Right cardiac atrium (tissue), 5 donors: ENCODE results near the gene TUSC7. TPM values are rescaled to one million over a fixed set of nuclear protein-coding genes. Genes with fewer than 3 reads are reported as not detected.

Experiments used
- ATAC-seq, 2 donors: fragments of 200-7000 bp; cut with Tn5 transposase; one replicate each; pipeline versions ENCODE4 v1.8.0 to v1.9.1; 2020; ENCODE audit warnings: moderate library complexity in 2 of 2, mild to moderate bottlenecking in 1 of 2
- DNase-seq, 3 donors: peaks; one replicate each; pipeline ENCODE4 v3.0.0-alpha.2; 2020
- H3K27ac ChIP-seq: one replicate; pipeline ENCODE4 v1.5.1; 2013; ENCODE audit warnings: mild to moderate bottlenecking, low read length, control low read depth, moderate library complexity
- H3K27me3 ChIP-seq: one replicate; pipeline ENCODE4 v1.6.1; 2013; ENCODE audit not compliant: control insufficient read depth, insufficient read depth
- H3K4me1 ChIP-seq: one replicate; pipeline ENCODE4 v1.6.1; 2013; ENCODE audit warnings: low read length; ENCODE audit not compliant: control insufficient read depth, insufficient read depth
- H3K4me3 ChIP-seq: one replicate; pipeline ENCODE4 v1.5.1; 2013; ENCODE audit warnings: low read length, control low read depth
- H3K9me3 ChIP-seq: one replicate; pipeline ENCODE4 v1.6.1; 2013; ENCODE audit warnings: low read length; ENCODE audit not compliant: control insufficient read depth
- WGBS: extraction: QIAGEN DNeasy Blood & Tissue Kit; methylation state at CpG from one replicate; pipeline ENCODE4 v1.1.7; 2013; 5-methylcytosine and 5-hydroxymethylcytosine counted together
- intact Hi-C, 4 donors: fragments of 100-400 bp; cut with DNase I; formaldehyde crosslinking; loops; one replicate each; pipeline versions ENCODE4 v1.11.0 to v1.14.0; 2022 to 2023
- long read RNA-seq, 4 donors: library from polyadenylated mRNA; unstranded; transcript quantifications; one replicate each; pipeline ENCODE4 v2.0.0, GENCODE V29; 2020 to 2021
- polyA plus RNA-seq: library from polyadenylated mRNA; stranded (reverse); fragments of 200-250 nt; gene quantifications from one replicate; pipeline ENCODE4 v1.2.3, GENCODE V29; 2013
- total RNA-seq, 4 donors: library from RNA; stranded (reverse); fragmentation: NEBNext Ultra II Directional; extraction: Animal tissue kit (Norgen Biotek cat#: 25700); gene quantifications; one replicate each; pipeline ENCODE4 v1.2.1, GENCODE V29; 2021
- donor health status: healthy with polysubstance abuse.
- donor health status: DM: no; HTN: yes; CAD: no.
- donor health status: DM: no; HTN: no; CAD: no.
- donor health status: DM: no; HTN: yes; CAD: no; lungs with severe emphysema.
- donor health status: DM: yes; HTN: yes; CAD: no.

The TUSC7 gene
- total RNA-seq = not detected
- not detected for polyA plus RNA-seq
- long read RNA-seq, donor 1 = 0 reads
- long read RNA-seq, donor 2 = 0 reads
- long read RNA-seq, donor 3 = 0 reads
- long read RNA-seq, donor 4 = 0 reads

DNA sequence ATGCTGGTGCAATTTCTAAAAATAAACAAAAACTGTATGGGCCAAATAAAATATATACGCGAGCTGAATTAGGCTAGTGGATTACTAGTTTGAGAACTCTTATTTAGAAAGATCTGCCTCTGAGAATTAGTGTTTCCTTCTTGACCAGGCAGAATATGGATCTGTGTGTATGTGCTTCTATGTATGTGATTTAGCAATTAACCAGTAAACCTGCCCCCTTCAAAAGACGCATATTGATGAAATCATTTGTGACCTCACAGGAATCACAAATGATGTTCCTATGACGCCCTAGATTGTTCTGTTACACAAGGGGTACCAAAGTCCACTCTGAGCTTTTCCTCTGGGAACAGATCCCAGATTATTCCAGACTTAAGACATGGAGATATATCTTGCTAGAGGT is at the start of gene TUSC7:
Gene TUSC7, plus strand, starts transcription at position 301 of the 400 bp plus-strand sequence.
- 90% methylated on average over 4 of the region's 4 CpGs for WGBS
- H3K27ac ChIP-seq = no peak within 1 kb of the TSS
- intact Hi-C loops = no loop called here
- no peaks in the 10 kb centered on the region for H3K4me1 ChIP-seq
- H3K9me3 ChIP-seq = no peaks in the 10 kb centered on the region
- H3K27me3 ChIP-seq = no peaks in the 10 kb centered on the region
- ATAC-seq (no peak), DNase-seq (no peak)
- H3K4me3 ChIP-seq = no peak within 1 kb of the TSS

DNA sequence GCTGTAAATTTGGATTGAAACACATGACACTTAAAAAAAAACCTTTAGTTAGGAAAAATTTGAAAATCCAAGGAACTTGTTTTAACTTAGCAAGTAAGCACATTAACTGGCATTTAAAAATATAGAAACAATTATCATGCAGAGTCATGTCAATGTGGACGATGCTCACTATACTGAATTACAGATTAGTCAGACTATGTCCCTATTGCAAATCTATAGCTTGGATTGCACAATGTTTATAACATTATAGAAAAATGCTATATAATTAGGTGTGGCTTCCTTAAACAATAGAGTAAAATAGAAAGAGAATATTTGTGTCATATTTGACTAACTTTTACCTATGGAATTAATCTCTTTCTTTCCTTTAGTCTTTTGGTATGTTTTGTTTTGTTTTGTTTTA is 48.4 kb upstream of the TUSC7 start:
- Histone ChIP-seq H3K4me1 (no peaks in the 10 kb centered on the region), H3K27ac (no peak overlapping the region), H3K4me3 (no peak overlapping the region), H3K27me3 (no peaks in the 10 kb centered on the region), H3K9me3 (no peaks in the 10 kb centered on the region)
- 93% methylated on average over 1 of the region's 1 CpG for WGBS
- ATAC-seq (no peak), DNase-seq (no peak)
- intact Hi-C loops = no loop called here

DNA sequence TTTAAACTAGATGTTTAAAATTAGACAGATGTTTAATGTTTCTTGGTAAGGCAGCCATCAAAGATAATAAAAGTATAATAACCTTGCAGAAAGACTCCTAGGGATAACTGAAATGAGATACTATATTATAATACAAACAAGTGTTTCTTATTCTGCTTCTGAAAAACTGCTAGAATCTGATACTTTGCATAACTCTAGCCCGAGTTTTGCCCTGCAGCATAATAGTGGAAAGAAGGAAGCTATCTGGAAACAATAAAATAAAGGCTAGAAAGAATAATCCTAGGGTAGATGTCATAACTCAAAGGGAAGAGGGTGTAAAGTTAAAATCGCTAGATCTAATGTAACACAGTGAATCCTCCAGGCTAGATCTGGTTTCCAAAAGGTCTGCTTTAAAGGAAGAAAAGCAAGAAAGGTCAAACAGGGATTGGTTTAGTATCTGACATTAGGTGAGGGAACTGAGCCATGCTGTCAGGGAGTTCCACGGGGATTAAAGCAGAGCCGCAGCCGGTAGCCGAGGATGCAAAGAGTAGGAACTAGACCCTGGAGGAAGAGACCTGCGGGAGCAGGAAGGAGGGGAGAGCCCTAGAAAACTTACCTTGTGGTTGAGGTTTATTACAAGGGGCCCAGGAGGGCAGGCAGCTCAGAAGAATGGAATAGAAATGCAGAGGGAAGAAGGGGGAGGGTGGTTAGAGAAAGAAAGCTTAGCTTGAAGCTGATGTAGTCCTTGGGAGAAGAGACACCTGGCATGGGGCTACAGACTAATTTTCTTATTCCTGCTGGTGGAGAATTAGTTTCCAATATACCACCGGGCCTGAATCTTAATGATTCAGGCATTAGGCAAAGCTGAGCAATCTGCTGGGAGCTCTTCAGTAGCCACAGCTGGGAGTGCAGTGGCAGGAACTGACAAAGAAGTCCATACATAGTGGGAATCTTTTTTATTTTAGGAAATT is 46.1 kb upstream of the TUSC7 start:
- intact Hi-C loops = no loop called here
- Histone ChIP-seq H3K4me1 (no peaks in the 10 kb centered on the region), H3K27ac (no peak overlapping the region), H3K4me3 (no peak overlapping the region), H3K27me3 (no peaks in the 10 kb centered on the region), H3K9me3 (no peaks in the 10 kb centered on the region)
- no peak for ATAC-seq
- no peak for DNase-seq
- WGBS = 48% methylated on average over 8 of the region's 8 CpGs

DNA sequence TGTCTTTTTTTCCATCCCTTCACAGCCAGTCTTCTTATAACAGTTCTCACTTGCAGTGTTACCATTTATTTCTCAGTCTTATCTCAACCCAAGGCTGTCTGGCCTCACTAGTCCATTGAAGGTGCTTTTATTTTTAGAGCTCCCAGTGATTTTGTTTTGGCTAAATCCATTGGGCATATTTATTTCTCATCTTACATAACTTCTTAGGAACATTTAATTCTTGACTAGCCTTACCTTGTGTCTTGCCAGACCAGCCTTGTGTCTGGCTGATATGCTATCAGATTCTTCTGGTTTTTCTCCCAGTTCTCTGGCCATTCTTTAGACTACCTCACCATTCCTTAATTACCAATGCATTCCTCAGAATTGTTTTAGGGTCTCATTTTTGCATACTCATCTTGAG is 42.3 kb upstream of the TUSC7 start:
- no peaks in the 10 kb centered on the region for H3K9me3 ChIP-seq
- H3K4me3 ChIP-seq = no peak overlapping the region
- no peak for DNase-seq
- ATAC-seq = no peak
- intact Hi-C loops = no loop called here
- H3K27ac ChIP-seq = no peak overlapping the region
- H3K27me3 ChIP-seq = no peaks in the 10 kb centered on the region
- H3K4me1 ChIP-seq = no peaks in the 10 kb centered on the region

DNA sequence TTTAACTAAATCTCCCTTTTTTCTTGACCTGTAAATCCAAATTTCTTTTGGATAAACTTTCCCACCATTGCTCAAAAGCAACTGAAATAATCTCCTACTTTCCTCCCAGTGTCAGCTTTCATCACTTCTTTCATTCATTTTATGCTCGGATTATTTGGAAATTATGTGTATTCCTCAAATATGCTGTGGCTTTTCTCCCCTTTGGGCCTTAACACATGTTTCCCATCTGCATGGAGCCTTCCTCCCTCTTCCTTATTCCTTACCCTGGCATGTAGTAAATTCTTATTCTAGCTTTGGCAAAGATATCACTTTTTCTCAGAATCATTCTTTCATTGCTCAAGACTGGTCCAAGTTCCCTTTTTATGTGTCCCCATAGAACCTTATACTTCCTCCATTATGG is 41.8 kb upstream of the TUSC7 start:
- Histone ChIP-seq H3K9me3 (no peaks in the 10 kb centered on the region), H3K4me3 (no peak overlapping the region), H3K27ac (no peak overlapping the region), H3K27me3 (no peaks in the 10 kb centered on the region), H3K4me1 (no peaks in the 10 kb centered on the region)
- ATAC-seq (no peak), DNase-seq (no peak)
- 58% methylated on average over 1 of the region's 1 CpG for WGBS
- intact Hi-C loops = no loop called here

DNA sequence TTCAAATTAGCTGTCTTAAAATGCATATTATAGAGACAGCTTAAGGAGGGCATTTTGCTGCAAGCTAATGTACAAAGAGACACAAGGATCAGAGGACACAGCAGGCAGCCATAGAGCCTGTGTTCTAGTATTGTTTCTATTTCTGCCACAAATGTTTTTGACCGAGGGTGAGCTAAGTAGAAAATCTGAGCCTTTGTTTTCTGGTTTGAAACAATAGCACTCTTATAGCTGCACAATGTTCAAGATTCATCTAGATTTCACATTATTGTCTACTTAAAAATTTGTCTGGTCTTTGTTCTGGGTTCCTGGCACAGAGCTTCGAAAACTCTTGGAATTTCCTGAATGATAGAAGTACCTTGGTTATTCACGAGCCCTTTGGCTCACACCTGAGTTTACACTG is 40.0 kb upstream of the TUSC7 start:
- DNase-seq = no peak
- intact Hi-C loops = no loop called here
- Histone ChIP-seq H3K27ac (no peak overlapping the region), H3K9me3 (no peaks in the 10 kb centered on the region), H3K4me1 (no peaks in the 10 kb centered on the region), H3K27me3 (no peaks in the 10 kb centered on the region), H3K4me3 (no peak overlapping the region)
- no peak for ATAC-seq
- 59% methylated on average over 3 of the region's 3 CpGs for WGBS

DNA sequence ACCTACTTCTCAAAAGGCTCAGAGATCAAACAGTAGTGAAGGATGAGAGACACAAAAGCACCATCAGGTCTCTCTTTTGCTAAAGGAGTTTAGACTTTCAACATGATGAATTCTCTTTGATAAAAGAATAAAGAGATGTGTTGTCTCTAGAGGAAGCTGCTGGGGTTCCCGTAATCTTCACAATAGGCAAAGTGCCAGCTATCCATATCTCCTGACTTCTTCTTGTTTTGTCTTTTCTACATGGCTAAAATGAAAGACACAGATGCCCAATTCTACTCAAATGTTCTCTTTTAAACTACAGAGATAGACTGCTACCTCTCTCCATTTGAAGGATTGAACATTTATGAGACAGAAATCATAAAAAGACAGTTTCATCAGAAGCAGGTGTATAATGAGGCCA is 38.4 kb upstream of the TUSC7 start:
- no peaks in the 10 kb centered on the region for H3K9me3 ChIP-seq
- no peaks in the 10 kb centered on the region for H3K4me1 ChIP-seq
- H3K27ac ChIP-seq = no peak overlapping the region
- WGBS = 46% methylated on average over 1 of the region's 1 CpG
- DNase-seq = no peak
- ATAC-seq = no peak
- intact Hi-C loops = no loop called here
- no peak overlapping the region for H3K4me3 ChIP-seq
- H3K27me3 ChIP-seq = no peaks in the 10 kb centered on the region

DNA sequence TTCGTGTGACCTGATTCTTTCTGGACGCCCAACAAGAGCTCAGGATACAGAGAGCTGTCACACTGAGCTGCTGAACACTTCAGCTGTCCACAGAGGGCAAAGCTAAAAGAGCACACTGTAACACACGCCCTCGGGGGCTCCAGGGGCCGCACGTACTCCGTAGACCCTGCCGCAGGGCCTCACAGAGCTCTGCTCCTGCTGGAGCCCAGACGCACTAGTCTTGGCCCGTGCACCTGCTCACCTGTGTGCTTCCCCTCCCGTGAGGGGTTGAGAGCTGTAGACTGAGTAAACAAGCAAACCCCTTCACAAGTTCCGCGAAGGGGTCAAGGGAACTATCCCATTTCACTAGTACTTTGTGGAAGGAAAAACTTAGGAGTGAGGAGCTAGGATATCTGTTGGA is 30.7 kb upstream of the TUSC7 start:
- Histone ChIP-seq H3K27me3 (no peaks in the 10 kb centered on the region), H3K27ac (no peak overlapping the region), H3K4me3 (no peak overlapping the region), H3K9me3 (no peaks in the 10 kb centered on the region), H3K4me1 (no peaks in the 10 kb centered on the region)
- intact Hi-C loops = no loop called here
- ATAC-seq (no peak), DNase-seq (no peak)
- WGBS = 74% methylated on average over 13 of the region's 13 CpGs

DNA sequence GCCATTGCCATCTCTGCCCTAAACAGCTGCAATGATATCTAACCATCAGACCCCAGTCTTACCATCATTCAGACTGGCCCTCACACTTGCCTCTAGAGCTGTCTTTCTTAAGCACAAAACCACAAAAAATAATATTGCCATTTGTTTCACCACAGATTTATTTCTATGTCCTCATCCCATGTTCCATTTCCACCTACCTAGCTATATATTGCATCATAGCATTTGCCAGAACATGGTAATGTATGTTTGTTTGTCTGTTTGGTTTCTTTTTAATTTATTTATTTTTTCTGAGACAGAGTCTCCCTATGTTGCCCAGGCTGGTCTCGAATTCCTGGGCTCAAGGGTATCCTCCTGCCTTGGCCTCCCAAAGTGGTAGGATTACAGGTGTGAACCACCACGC is 18.5 kb upstream of the TUSC7 start:
- intact Hi-C loops = no loop called here
- no peak for DNase-seq
- no peaks in the 10 kb centered on the region for H3K4me1 ChIP-seq
- H3K27ac ChIP-seq = no peak overlapping the region
- no peaks in the 10 kb centered on the region for H3K27me3 ChIP-seq
- 78% methylated on average over 2 of the region's 2 CpGs for WGBS
- no peak for ATAC-seq
- H3K4me3 ChIP-seq = no peak overlapping the region
- H3K9me3 ChIP-seq = no peaks in the 10 kb centered on the region

DNA sequence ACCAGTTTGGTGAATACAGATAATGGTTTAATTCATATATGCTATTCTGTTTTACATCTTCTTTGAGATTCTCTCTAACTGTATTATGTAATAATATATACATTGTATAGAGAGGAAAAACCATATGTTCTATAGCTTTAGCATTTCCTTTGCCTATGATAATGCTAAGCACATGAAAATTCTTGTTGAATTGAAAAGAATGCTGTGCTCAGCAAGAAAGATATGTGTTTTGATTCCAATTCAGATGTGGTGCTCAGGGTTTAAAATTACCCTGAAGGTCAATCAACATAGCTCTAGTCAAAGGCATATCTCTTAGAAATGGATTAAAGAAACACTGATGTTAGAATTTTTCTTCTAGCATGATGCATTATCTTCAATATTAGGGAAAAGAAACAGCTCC is 8.5 kb upstream of the TUSC7 start:
- Histone ChIP-seq H3K27ac (no peak overlapping the region), H3K9me3 (no peaks in the 10 kb centered on the region), H3K4me1 (no peaks in the 10 kb centered on the region), H3K27me3 (no peaks in the 10 kb centered on the region), H3K4me3 (no peak overlapping the region)
- no peak for ATAC-seq
- intact Hi-C loops = no loop called here
- no peak for DNase-seq

DNA sequence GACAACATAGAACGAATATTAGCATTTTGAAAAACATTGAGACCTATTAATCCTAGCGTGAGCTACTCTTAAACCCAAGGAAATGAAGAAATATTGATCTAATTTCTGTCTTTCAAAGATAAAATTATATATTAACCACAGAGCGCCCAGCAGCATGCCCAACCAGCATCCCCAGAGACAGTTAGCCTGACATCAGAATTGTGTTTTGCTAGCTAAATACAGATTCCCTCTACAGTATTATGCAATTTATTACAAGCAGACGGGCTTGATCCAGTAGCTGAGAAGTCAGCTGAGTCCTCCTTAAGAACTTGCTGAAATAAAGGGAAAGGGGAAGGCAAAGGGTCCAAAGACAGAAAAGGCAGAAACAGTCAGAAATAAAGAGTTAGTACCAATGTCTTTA is 7.2 kb upstream of the TUSC7 start:
- no peak for ATAC-seq
- Histone ChIP-seq H3K9me3 (no peaks in the 10 kb centered on the region), H3K4me3 (no peak overlapping the region), H3K27me3 (no peaks in the 10 kb centered on the region), H3K27ac (no peak overlapping the region), H3K4me1 (no peaks in the 10 kb centered on the region)
- intact Hi-C loops = no loop called here
- WGBS = 80% methylated on average over 4 of the region's 4 CpGs
- no peak for DNase-seq

DNA sequence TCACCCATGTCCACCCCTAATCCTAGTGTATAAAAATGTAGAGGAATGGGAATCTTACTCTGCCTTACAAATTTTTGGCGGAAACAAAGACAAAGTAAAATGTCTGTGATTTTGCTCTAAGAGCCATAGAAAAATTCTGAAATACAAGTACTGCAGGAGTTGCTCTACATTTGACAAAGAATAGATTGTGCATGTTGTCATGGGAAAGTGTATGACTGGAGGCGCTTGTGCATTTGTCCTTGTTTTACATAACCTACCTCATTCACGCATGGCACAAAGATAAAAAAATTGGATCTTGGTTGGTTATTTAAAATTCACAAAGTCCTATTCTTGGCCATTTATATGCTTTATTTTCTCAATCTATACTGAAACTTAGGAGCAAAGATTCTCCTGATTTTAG is 2.0 kb upstream of the TUSC7 start:
- intact Hi-C loops = no loop called here
- Histone ChIP-seq H3K27ac (no peak overlapping the region), H3K9me3 (no peaks in the 10 kb centered on the region), H3K27me3 (no peaks in the 10 kb centered on the region), H3K4me1 (no peaks in the 10 kb centered on the region), H3K4me3 (no peak overlapping the region)
- 94% methylated on average over 3 of the region's 3 CpGs for WGBS
- DNase-seq (no peak), ATAC-seq (no peak)
